Non-pigmented ciliary epithelial cell (primary cell): ENCODE measurements around the gene GRK1.

Experiments
- DNase-seq: peaks from one replicate; pipeline ENCODE4 v3.0.0-alpha.2; 2010; ENCODE audit warnings: low read depth

Gene GRK1

DNA sequence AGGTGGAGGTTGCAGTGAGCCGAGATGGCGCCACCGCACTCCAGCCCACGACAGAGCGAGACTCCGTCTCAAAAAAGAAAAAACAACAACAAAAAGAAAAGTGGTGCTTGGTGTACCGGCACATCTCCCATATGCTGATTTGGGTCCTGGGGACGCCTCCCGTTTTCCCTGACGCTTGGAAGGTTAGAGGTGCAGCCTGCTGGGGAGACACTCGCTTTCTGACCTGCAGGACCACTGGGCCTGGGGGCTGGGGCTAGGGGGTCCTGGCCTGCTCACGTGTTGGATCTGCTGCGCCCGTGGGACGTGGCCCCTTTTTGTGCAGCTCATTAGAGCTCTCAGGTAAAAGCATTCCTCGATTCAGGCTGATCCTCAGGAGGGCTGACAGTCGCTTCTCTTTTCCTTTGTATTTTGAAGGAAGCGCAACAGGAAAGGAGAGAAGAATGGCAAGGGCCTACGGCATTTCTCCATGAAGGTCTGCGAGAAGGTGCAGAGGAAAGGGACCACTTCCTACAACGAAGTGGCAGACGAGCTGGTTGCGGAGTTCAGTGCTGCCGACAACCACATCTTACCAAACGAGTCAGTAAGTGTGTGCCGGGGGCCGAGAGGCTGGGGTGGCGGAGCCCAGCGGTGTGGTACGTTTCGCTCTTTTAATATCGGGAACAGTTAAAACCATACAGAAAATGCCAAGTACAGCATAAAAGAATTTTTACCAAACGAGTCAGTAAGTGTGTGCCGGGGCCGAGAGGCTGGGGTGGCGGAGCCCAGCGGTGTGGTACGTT is 34.1 kb upstream of the GRK1 start:
- no peak for DNase-seq

DNA sequence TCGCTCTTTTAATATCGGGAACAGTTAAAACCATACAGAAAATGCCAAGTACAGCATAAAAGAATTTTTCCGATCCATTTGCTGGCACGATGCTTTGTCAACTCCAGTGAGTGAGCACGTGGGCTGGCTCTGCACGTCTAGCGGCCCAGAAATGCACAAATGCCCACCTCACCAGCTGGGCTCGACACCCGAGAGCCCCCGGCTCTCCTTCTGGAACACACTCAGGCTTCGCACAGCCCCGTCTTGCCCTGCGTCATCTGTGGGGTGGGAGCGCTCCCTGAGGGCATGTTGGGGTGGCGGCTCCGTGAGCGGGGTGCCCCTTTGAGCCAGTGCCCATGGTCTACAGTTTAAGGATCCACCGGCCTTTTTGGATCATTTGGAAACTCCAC is 33.5 kb upstream of the GRK1 start:
- DNase-seq = no peak

DNA sequence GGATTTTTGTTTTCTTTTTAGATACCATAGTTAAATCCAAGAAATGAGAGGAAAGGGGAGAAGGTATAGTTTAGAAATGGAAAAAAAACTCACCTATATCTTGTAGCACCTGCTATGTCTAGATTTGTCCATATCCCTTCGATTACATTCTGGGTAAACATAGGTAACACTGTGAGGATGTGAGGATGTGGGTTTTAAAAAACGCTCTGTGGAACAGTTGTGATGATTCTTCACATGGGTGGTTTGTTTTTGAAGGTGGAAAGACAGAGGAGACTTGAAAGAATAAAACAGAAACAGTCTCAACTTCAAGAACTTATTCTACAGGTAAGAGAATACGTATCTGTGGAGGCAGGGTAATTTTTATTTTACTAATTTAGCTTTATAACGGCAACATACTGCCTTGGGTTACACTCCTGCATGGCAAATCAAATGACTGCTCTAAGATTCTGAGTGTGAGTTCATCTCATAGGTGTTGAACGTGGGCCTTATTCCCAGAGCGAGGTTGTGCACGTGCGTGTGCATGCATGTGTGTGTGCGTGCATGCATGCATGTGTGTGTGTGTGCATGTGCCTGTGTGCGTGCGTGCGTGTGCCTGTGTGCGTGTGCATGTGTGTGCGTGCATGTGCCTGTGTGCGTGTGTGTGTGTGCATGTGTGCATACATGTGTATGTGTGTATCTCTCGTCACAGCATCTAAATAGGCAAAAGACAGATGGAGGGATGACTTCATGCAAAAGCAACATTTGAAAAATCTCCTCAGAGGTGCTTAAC is 32.6 kb upstream of the GRK1 start:
- DNase-seq = no peak

DNA sequence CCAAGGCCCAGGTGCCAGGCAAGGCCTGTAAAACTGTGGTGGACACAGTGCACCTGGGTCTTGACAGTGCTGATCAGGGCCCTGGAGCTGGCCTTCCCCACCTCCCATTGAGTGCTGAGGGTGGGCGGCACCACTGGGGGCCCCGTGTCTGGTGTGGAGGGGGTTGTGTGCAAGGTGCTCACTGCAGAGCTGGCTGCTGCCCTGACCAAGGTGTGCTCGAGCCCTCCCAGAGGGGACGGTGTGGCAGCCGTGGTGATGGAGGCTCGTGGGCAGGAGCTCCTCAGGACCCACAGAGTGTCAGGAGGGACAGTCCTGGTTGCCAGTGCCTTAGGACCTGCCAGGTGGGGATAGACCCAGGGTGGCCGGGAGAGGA is 32.0 kb upstream of the GRK1 start:
- no peak for DNase-seq

DNA sequence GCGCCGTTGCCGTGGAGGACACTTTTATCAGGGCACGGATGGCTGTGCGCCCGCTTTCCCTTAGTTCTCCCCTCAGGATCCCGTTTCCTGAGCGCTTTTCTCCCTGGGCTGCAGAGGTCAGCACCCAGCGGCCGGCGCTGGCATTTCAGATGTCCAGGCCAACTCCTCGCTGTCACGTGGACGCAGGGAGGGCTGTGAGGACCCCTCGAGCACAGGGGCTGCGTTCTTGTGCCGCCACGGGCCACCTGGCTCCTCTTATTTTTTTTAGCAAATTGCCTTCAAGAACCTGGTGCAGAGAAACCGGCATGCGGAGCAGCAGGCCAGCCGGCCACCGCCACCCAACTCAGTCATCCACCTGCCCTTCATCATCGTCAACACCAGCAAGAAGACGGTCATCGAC is 31.3 kb upstream of the GRK1 start:
- no peak for DNase-seq

GRCh38 chr13:113636266-113636963 is 30.6 kb upstream of the GRK1 start:
- no peak for DNase-seq

GRCh38 chr13:113637262-113638160 is 29.5 kb upstream of the GRK1 start:
- no peak for DNase-seq

DNA sequence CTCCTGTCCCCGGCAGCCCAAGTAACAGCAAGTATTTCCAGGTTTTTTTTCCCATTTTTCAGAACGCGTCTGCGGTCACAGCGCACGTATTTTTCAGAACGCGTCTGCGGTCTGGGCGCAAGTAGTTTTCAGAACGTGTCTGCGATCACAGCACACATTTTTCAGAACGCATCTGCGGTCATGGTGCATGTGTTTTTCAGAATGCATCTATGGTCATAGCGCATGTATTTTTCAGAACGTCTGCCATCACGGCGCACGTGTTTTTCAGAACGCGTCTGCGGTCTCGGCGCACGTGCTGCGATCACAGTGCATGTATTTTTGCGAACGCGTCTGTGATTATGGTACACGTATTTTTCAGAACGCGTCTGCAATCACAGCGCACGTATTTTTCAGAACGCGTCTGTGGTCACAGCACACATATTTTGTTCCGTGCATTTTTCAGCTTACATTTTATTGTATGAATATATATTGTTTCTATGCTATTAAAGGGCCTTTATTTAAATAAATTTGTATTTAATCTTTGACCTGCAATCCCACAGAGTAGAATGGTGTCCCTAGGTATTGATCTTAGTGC is 28.8 kb upstream of the GRK1 start:
- DNase-seq = no peak

DNA sequence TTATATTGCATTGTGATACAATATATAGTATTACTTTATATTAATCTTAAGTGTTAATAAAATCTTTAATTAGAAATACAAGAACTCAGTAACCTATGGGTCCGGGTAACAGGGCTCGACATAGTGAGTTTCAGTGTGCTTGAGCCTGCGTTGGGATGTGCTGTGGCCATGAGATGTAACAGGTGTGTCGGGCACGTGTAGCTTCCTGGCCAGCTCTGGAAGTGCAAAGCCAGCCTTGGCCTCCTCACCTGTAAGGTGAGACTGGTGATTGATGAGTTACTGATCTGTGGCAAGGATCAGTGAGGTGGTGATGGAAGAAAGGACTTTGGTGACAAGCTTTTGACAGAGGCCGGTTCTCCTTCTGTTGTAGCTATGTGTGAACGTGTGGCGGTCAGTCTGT is 28.2 kb upstream of the GRK1 start:
- no peak for DNase-seq

- DNase-seq = no peak
Measured at GRCh38 chr13:113639616-113640262, 27.3 kb upstream of the GRK1 start.

DNA sequence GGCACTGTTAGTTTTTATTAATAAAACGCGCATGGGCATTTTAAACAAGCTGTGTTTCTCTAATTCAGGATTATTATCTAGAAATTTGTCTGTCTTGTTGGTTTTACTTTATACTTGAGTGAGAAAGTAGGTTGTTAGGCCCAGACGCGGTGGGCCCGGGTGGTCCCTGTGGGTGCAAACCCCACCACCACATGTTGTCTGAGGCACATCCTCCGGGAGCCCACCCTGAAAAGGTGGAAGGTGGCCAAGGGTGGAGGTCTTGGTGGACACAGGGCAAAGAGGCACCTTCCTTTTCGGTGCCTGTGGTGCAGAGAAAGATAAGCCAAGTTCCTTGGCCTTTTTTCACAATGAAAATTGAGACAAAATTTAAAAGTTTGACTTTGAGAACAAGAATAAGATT is 25.6 kb upstream of the GRK1 start:
- DNase-seq = no peak

DNA sequence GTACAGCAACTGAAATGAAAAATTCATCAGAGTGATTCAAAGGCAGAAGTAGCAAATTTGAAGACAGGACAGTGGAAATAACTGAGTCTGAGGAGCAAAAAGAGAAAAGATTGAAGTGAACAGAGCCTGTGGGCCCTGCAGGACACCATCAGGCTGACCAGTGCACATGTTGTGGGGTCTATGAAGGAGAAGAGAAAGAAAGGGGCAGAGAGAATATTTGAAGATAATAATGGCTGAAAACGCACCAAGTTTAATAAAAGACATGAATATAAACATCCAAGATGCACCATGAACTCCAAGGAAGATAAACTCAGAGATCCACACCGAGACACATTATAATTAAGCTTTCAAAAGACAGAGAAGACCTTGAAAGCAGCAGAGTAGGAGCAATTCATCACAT is 24.5 kb upstream of the GRK1 start:
- DNase-seq = no peak

GRCh38 chr13:113643593-113643992 is 23.4 kb upstream of the GRK1 start:
- DNase-seq = peak; percentile 67

- no peak for DNase-seq
Measured at GRCh38 chr13:113644800-113645199, 22.2 kb upstream of the GRK1 start.

GRCh38 chr13:113645329-113645728 is 21.7 kb upstream of the GRK1 start:
- no peak for DNase-seq

DNA sequence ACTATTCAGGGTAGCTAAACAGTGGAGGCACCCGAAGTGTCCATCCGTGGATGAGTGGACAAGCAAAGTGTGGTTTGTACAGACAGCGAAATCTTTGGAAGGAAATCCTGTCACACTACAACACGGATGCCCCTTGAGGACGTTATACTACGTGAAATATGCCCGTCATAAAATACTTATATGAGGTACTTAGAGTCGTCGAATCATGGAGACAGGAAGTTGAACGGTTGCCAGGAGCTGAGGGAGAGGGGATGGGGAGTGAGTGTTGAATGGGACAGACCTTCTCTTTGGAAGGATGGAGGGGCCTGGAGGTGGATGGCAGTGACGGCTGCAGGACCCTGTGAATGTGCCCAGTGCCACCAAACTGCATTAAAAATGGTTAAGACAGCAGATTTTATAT is 20.6 kb upstream of the GRK1 start:
- no peak for DNase-seq

DNA sequence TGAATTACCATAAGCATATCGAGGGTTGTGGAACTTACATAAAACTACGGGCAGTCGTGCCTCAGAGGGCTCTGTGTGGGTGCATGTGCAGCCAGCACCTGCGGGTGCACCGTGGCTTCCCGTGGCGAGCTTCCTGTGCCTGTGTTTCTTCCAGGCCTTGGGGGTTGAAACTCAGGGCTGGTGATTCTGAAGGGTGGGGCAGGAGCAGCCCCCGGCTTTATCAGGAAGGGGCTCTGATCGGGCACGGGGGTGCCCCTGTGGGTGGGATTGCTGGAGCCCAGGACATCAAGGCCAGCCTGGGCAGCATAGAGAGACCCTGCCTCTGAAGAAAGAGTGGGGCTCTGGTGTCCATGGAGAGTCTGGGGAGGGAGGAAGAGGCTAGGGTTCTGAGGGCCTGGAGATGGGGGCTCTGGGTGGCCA is 20.1 kb upstream of the GRK1 start:
- DNase-seq = no peak

GRCh38 chr13:113647351-113648215 is 19.4 kb upstream of the GRK1 start:
- no peak for DNase-seq

DNA sequence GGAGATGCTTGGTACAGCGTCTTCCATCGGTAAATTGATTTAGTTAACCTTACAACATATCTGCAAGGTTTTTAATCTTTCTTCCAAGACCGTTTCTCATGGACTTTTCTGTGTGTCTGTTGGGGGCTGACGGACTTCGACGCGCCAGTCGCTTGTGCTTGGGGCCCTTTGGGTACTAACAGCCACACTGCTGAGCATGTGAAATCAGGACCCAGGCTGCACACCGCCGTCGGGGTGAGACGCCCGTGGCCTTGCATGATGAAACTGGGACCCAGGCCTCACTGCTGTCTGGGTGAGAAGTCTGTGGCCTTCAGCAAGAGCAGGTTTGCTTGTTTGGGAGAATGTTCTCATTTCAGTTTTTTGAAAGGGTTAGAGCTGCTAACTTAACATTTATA is 18.8 kb upstream of the GRK1 start:
- DNase-seq = no peak

DNA sequence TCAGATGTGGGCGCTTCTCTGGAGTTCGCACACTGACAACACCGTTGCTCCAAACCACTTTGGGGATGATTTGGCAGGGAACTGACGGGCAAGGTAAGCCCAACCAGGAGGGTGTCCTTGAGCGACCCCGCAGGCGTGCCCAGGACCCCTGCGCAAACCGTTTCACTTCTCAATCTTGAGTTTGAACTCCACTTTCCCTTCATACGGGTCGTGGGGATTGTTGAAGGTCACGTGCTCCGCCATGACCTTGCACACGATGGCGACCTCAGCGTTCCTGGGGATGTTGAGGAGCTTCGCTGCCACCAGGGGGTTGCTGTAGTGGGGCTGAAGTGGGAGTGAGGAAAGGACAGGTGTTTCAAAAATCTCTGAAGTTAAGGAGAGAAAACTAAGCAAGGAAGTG is 17.8 kb upstream of the GRK1 start:
- no peak for DNase-seq
